D721Med (cell line): ENCODE data around the gene SOAT1.
"Not testable (repeated sequence)": the region's sequence is repeated elsewhere in the genome, so short reads cannot be mapped to it uniquely, and the experiment has no call there.

Experiments used
- DNase-seq: peaks from one replicate; pipeline ENCODE4 v3.0.0; 2011; ENCODE audit warnings: low spot score; ENCODE audit not compliant: insufficient read length
- FAIRE-seq: peaks from 2 replicates; lab custom pipeline; 2011; peaks lifted over from hg19 to GRCh38; lab: Jason Lieb, UNC
- TF ChIP-seq, protein P1 (sequence below): IDR thresholded peaks from 2 replicates; pipeline ENCODE4 v1.5.1; 2012; ENCODE audit warnings: mild to moderate bottlenecking, control low read depth; ENCODE audit not compliant: insufficient read depth; ENCODE audit errors: missing control alignments

Gene SOAT1

DNA sequence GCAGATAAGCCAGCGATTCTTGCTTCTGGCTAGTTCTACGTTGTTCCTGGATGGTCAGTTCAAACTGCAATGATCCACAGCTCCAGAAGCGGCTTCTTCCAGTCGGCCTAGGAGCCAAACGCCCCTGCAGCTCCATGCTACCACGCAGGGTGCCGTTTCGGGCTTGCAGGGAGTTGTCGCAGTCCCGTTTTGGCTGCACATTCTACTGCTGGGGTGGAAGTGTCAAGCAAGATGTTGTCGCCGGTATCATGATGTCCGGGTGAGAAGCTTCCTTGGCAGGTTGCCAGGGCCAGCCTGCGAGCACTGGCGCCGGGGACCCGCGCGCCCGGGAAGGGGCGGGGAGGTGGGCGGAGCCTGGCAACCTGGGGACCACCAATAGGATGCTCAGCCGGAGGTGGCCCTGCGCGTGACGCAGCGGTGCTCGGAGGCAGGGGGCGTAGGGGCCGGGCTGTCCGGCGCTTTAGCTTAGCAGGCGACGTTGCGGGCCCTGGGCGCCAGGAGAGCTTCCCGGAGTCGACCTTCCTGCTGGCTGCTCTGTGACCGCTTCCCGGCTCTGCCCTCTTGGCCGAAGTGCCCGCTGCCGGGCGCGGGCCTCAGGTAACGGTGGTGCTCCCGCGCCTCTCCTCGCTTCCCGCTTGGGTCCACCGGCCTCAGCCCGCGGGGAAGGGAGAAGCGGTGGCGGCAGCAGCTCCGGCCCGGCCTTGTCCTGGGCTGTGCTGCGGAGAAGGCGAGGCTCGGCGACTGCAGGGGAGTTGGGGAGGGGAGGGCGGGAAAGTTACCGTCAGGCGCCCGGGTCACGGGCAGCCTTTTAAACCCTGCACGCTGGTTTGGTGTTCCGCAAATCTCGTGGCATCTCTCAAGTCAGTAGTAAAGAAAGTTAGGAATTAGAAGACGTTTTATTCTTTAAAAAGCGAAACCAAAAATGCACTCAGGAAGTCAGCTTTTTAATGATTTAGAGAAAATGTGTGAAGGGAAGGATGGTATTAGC, at the start of gene SOAT1:
SOAT1 (plus strand) TSS at position 458 of the 988 bp plus-strand sequence. CDS start 8,888 bp downstream, outside the sequence.
- TF ChIP-seq, protein P1, sequence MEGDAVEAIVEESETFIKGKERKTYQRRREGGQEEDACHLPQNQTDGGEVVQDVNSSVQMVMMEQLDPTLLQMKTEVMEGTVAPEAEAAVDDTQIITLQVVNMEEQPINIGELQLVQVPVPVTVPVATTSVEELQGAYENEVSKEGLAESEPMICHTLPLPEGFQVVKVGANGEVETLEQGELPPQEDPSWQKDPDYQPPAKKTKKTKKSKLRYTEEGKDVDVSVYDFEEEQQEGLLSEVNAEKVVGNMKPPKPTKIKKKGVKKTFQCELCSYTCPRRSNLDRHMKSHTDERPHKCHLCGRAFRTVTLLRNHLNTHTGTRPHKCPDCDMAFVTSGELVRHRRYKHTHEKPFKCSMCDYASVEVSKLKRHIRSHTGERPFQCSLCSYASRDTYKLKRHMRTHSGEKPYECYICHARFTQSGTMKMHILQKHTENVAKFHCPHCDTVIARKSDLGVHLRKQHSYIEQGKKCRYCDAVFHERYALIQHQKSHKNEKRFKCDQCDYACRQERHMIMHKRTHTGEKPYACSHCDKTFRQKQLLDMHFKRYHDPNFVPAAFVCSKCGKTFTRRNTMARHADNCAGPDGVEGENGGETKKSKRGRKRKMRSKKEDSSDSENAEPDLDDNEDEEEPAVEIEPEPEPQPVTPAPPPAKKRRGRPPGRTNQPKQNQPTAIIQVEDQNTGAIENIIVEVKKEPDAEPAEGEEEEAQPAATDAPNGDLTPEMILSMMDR: peak; percentile 2
- FAIRE-seq (no peak), DNase-seq (peak; percentile 92)

GRCh38 chr1:179245426-179245825, 48.2 kb upstream of the SOAT1 start:
- not testable (repeated sequence) for DNase-seq, FAIRE-seq

DNA sequence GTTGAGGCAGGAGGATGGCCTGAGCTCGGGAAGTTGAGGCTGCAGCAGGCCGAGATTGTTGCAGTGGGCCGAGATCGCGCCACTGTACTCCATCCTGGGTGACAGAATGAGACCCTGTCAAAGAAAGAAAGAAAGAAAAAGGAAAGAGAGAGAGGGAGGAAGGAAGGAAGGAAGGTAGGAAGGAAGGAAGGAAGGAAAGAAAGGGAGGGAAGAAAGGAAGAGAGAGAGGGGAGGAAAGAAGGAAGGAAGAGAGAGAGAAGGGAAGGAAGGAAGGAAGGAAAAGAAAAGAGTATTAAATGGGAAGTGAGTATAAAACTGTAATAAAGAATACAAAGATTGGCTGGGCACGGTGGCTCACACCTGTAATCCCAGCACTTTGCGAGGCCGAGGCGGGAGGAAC, 45.7 kb upstream of the SOAT1 start:
- TF ChIP-seq, protein P1: no peak
- FAIRE-seq: no peak
- no peak for DNase-seq

DNA sequence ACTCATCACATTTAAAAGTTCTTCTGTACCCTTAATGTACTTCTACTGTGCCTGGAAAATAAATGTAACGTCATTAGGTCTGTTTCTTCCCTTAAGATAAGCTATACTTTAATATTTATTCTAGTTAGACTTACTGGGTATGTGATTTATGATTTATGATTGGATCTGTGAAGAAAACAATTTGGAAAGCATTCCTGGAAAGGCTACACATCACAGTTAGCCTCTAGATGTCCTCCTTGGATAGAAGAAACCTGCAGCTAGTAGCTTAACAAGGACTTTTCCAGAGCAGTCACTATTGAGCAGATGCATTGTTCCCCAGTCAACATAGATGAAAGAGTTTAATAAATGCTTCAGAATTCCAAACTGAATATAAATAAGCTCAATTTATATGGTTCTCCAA, 41.9 kb upstream of the SOAT1 start:
- TF ChIP-seq, protein P1: peak; percentile 89
- no peak for FAIRE-seq
- DNase-seq: no peak

- TF ChIP-seq, protein P1: no peak
- no peak for DNase-seq
- FAIRE-seq: no peak
Observed at GRCh38 chr1:179252606-179253005, 41.0 kb upstream of the SOAT1 start.

DNA sequence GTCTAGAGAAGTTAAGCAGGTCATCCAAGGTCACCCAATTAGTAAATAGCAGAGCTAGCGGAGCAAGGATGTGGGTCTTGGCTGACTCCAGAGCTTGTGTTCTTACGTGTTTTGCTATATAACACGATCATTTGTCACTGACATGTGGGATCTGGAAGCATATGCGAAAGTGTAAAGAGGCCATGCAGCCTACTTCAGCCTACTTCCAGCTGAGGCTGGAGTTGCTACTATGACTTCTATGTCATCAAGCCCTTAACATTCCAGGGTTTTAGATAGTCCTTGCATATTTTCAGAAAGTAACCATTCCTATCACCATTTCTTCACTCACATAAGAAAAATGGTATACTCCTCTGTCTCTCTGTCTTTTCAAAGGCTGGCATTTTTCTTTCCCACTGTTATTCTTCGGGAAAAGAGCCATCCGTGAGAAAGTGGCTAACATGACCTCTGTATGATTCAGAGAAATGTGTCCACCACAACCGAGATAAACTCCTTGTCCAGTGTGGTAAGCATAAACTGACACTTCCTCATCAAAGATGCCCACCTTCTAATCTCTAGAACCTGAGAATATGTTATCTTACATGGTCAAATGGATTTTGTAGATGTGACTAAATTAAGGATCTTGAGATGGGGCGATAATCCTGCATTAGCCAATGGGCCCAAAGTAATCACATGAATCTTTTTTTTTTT, 40.2 kb upstream of the SOAT1 start:
- FAIRE-seq (no peak), DNase-seq (no peak)
- TF ChIP-seq, protein P1: no peak

- DNase-seq: no peak
- TF ChIP-seq, protein P1: no peak
- FAIRE-seq: no peak
Observed at GRCh38 chr1:179262183-179262582, 31.4 kb upstream of the SOAT1 start.
